ENCODE results near the gene RNU1-2. TPM values are rescaled to one million over a fixed set of nuclear protein-coding genes. Genes with fewer than 3 reads are reported as not detected.
"Not testable (repeated sequence)": the region's sequence is repeated elsewhere in the genome, so short reads cannot be mapped to it uniquely, and the experiment has no call there.

Gene RNU1-2
- total and polyA plus RNA-seq, 8 donors = 1.5 to 3,444 (median 2.8) TPM

DNA sequence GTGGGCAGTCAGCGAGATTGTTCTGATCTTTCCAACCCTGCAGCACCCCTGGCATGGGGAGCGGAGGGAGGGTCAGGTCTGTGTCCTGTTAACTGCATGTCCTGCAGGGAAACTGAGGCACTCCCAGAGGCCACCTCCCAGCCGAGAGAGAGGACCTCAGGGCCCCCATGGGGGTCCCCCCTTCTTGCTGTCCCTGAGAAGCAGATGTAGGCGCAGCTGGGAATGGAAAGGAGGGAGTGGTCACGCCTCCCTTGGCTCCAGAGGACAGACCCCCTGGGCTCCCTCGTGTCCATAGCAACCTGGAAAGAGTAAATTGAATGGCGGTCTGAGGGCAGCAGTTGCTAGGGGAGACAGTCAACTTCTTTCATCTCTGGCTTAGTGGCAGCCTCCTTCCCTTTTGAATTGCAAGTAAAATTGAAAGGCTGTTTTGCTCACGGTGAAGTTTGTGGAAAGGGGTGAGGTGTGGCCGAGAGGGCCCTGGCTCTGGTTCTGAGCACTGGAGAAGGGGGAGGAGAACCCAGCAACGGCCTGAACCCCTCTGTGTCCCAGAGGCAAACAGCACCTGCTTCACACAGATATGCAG lies 30.8 kb downstream of the RNU1-2 start:
- ATAC-seq = no peak
- Histone ChIP-seq H3K4me3 (no peak overlapping the region), H3K36me3 (peaks cover 0 to 11% of the 10 kb centered on the region in 2 donors), H3K27me3 (peaks cover 0 to 8% of the 10 kb centered on the region in 2 donors), H3K9me3 (no peaks in the 10 kb centered on the region), H3K4me1 (no peaks in the 10 kb centered on the region), H3K27ac (no peak overlapping the region)
- intact Hi-C loops (cut with DNase I) = no loop called here
- TF ChIP-seq, protein P1, sequence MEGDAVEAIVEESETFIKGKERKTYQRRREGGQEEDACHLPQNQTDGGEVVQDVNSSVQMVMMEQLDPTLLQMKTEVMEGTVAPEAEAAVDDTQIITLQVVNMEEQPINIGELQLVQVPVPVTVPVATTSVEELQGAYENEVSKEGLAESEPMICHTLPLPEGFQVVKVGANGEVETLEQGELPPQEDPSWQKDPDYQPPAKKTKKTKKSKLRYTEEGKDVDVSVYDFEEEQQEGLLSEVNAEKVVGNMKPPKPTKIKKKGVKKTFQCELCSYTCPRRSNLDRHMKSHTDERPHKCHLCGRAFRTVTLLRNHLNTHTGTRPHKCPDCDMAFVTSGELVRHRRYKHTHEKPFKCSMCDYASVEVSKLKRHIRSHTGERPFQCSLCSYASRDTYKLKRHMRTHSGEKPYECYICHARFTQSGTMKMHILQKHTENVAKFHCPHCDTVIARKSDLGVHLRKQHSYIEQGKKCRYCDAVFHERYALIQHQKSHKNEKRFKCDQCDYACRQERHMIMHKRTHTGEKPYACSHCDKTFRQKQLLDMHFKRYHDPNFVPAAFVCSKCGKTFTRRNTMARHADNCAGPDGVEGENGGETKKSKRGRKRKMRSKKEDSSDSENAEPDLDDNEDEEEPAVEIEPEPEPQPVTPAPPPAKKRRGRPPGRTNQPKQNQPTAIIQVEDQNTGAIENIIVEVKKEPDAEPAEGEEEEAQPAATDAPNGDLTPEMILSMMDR (IDR thresholded peaks at IDR 0.05) = no peak
- DNase-seq = peak in 3 of 4 donors; percentile 54 to 82 (median 74)

DNA sequence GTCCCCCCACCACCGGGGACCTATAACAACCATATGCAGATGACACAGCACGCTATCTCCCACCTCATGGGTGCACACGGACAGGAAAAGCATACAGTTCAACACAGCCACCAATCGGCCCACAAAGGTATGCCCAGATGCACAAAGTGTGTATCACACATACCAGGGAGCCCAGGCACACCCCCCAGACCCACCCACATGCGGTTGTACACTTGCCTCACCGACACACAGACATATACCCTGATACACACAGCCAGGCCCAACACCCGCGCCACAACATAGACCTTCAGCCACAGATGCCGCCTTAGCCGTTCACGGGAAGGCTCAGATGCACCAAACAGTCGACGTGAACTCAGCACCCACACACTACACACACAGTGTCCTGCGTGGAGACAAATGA lies 31.5 kb downstream of the RNU1-2 start:
- H3K36me3 ChIP-seq = peaks cover 0 to 11% of the 10 kb centered on the region in 2 donors
- intact Hi-C loops (cut with DNase I) = no loop called here
- H3K9me3 ChIP-seq = no peaks in the 10 kb centered on the region
- DNase-seq (peak in 1 of 4 donors; percentile 72), ATAC-seq (no peak)
- H3K4me1 ChIP-seq = no peaks in the 10 kb centered on the region
- TF ChIP-seq, protein P1 (IDR thresholded peaks at IDR 0.05) = no peak
- no peak overlapping the region for H3K4me3 ChIP-seq
- no peak overlapping the region for H3K27ac ChIP-seq
- H3K27me3 ChIP-seq = peaks cover 0 to 2% of the 10 kb centered on the region in 2 donors

DNA sequence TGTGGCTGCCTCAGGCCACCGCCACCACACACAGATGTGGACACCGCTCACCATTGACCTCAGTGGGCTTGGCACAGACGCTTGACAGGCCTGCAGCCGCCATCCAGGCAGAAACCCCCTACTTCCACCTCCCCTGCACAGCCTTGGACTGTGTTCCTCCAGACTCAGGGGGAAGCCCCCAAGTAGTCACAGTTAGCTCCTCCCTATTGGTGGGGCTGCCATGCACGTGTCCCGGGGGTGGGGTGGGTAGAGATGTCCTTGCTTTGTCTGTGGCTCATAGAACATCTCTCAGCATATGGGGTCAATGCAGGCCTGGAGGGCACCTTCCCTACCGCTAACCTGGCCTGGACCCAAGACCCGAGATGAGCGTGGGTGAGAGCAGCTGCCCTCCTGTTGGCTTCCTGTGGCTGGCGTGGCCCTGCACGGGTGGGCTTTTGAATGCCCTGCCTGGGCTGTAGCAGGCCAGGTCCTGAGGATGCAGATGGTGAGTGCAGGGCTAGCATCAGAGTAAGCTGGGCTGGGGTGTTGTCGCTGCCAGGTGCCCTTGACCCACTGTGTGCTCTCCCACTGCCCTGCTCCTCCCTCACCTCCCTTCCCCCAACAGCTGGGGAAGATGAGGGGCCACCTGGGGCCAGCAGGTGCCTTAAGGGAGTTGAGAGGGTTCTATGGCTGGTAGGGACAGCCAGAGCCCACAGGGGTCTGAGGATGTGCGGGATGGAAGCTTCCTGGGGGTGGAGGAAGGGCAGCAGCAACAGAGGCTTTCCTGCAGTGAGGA lies 32.1 kb downstream of the RNU1-2 start:
- H3K27me3 ChIP-seq = no peaks in the 10 kb centered on the region
- no peak overlapping the region for H3K4me3 ChIP-seq
- no peak overlapping the region for H3K27ac ChIP-seq
- ATAC-seq (no peak), DNase-seq (peak in 1 of 4 donors; percentile 64)
- H3K9me3 ChIP-seq = no peaks in the 10 kb centered on the region
- H3K36me3 ChIP-seq = peaks cover 0 to 11% of the 10 kb centered on the region in 2 donors
- no peaks in the 10 kb centered on the region for H3K4me1 ChIP-seq
- intact Hi-C loops (cut with DNase I) = no loop called here
- TF ChIP-seq, protein P1 (IDR thresholded peaks at IDR 0.05) = no peak

DNA sequence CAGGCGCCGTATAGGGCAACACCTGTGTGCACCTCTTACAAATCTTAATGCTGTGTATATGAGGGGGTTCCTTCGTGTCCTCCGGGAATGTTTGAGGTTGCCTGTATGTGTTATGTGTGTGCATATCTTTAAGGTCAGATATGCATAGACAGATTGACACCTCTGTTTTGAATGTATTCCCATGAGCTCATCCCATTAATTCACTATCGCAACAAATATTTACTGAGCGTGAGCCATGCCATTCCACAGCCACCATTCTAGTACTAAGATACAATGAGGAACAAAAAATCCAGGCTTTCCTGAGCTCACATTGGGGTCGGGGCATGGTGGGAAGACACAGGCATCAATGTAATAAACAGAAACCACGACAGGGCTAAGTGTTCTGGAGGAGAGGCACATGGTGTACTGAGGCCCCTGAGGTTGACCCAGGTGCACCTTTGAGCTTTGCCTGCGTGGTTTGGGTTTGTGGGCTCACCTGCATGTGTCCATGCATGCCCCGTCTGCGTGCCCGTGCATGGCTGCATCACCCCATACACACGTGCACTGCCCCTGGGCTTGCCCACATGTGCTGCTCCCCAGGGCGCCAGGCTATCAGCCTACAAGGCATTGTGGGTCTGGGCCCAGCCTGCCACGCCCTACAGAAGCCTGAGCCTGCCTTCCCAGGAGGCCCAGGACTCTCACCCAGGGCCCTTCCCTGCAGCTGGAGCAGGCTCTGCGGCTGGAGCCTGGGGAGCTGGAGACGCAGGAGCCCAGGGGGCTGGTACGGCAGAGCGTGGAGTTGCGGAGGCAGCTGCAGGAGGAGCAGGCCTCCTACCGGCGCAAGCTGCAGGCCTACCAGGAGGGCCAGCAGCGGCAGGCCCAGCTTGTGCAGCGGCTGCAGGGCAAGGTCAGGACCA lies 33.6 kb downstream of the RNU1-2 start:
- peak in 1 of 4 donors; percentile 77 for DNase-seq
- H3K27ac ChIP-seq; H3K27me3 ChIP-seq; H3K4me1 ChIP-seq; H3K36me3 ChIP-seq; intact Hi-C loops (cut with DNase I); H3K4me3 ChIP-seq; ATAC-seq; H3K9me3 ChIP-seq: not testable (repeated sequence)

DNA sequence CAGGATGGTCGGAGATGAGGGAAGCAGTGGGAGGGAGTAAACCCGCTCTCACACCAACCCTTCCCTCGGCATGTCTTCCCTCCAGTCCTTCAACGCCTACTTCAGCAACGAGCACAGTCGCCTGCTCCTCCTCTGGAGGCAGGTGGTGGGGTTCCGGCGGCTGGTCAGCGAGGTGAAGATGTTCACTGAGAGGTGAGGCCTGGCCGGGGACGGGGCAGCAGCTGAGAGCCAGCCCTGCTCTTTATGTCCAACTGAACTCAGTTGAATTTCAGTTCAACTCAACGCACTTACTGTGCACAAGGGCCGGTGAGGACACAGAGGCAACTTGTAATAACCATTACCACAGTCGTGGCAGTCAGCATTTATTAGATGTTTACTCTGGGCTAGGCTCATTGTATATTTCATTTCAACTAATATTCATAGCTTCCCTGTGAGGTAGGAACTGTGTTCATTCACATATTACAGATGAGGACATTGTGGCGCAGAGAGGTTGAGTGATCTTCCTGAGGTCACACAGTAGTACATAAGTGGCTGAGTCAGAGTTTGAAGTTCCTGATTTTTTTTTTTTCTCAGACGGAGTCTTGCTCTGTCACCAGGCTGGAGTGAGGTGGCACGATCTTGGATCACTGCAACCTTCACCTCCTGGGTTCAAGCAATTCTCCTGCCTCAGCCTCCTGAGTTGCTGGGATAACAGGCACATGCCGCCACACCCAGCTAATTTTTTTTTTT lies 35.6 kb downstream of the RNU1-2 start:
- intact Hi-C loops (cut with DNase I); H3K27me3 ChIP-seq; H3K4me1 ChIP-seq; ATAC-seq; H3K27ac ChIP-seq; H3K4me3 ChIP-seq; H3K9me3 ChIP-seq: not testable (repeated sequence)
- H3K36me3 ChIP-seq = peaks cover 0 to 15% of the 10 kb centered on the region in 2 donors
- peak in 1 of 4 donors; percentile 80 for DNase-seq

DNA sequence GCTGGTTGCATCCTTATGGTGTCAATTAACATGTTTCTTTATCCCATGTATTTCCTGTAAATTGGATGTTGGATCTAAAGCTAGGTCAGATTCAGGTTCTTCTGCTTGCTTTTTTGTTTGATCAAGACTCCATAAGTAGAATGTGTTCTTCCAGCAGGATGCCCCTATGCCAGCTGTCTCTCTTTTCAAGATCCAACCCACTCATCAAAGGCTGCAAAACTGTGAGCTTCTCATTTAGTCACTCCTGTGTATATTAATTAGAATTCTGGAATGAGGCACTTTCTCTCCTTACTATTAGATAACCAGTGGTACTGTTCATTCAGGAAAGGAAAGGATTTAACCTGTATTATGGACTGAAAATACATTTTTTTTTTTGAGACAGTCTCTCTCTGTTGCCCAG lies 38.2 kb downstream of the RNU1-2 start:
- H3K27me3 ChIP-seq; DNase-seq; ATAC-seq; H3K4me1 ChIP-seq; intact Hi-C loops (cut with DNase I); H3K27ac ChIP-seq; H3K9me3 ChIP-seq; H3K4me3 ChIP-seq: not testable (repeated sequence)
- H3K36me3 ChIP-seq = peaks cover 0 to 36% of the 10 kb centered on the region in 2 donors

DNA sequence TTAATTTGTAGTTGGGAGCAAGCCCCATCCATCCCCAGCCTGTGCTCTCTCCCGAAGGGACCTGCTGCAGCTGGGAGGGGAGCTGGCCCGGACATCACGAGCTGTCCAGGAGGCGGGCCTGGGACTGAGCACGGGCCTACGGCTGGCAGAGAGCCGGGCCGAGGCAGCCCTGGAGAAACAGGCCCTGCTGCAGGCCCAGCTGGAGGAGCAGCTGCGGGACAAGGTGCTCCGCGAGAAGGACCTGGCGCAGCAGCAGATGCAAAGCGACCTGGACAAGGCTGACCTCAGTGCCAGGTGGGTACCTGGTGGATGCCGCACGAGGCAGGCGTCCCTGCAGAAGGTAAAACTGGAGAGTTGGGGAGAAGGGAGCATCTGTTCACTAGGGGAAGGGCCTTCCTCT lies 40.8 kb downstream of the RNU1-2 start:
- H3K4me3 ChIP-seq; ATAC-seq; H3K27me3 ChIP-seq; DNase-seq; intact Hi-C loops (cut with DNase I); H3K9me3 ChIP-seq; H3K27ac ChIP-seq; H3K4me1 ChIP-seq: not testable (repeated sequence)
- peaks cover 0 to 47% of the 10 kb centered on the region in 2 donors for H3K36me3 ChIP-seq
